Activated CD4-positive, alpha-beta T cell treated with anti-CD3 and anti-CD28 coated beads, Interleukin-2, amount 50 U/mL, for 48 hours (primary cell): ENCODE results near the gene ZBTB43.

Experiments
- DNase-seq, 2 experiments: peaks; one replicate each; pipeline ENCODE4 v3.0.0-alpha.2; 2020

The ZBTB43 gene

DNA sequence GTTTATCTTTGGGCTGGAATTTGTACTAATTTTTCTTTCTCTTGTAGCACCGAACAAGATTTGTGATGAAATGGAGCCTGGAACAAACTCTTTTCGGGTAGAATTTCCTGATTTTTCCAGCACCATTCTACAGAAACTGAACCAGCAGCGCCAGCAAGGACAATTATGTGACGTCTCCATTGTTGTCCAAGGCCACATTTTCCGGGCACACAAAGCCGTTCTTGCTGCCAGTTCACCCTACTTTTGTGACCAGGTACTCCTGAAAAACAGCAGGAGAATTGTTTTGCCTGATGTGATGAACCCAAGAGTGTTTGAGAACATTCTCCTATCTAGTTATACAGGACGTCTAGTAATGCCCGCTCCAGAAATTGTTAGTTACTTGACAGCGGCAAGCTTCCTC is 27.6 kb downstream of the ZBTB43 start:
- no peak for DNase-seq

- DNase-seq = no peak
Measured at GRCh38 chr9:126833020-126833419, 28.2 kb downstream of the ZBTB43 start.

DNA sequence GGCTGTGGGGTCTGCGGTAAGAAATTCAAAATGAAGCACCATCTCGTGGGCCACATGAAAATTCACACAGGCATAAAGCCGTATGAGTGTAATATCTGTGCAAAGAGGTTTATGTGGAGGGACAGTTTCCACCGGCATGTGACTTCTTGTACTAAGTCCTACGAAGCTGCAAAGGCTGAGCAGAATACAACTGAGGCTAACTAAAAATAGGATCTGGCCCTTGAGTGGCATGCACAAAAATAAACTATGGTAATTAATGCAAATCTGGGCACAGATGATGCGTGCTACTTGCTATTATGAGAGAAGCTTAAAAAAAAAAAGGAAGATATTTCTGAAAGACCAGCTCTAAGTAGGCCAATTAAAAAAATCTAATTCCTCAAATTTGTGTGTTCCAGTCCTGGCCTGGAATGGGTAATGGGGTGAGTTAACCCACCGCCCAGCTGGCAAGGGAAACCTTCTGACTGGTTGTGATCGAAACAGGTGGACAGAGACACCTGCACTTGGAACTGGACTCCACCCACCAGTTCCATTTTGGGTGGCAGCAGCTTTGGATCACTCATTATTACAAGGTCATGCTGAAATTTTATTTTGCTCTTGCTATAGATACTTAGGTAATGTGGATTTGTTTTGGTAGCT is 29.0 kb downstream of the ZBTB43 start:
- DNase-seq = no peak

- DNase-seq = no peak
Measured at GRCh38 chr9:126834672-126835071, 29.8 kb downstream of the ZBTB43 start.

GRCh38 chr9:126836216-126836615 is 31.4 kb downstream of the ZBTB43 start:
- DNase-seq = no peak

GRCh38 chr9:126838055-126838811 is 33.4 kb downstream of the ZBTB43 start:
- no peak for DNase-seq

GRCh38 chr9:126838895-126839294 is 34.1 kb downstream of the ZBTB43 start:
- DNase-seq = no peak

GRCh38 chr9:126839301-126839700 is 34.5 kb downstream of the ZBTB43 start:
- no peak for DNase-seq

DNA sequence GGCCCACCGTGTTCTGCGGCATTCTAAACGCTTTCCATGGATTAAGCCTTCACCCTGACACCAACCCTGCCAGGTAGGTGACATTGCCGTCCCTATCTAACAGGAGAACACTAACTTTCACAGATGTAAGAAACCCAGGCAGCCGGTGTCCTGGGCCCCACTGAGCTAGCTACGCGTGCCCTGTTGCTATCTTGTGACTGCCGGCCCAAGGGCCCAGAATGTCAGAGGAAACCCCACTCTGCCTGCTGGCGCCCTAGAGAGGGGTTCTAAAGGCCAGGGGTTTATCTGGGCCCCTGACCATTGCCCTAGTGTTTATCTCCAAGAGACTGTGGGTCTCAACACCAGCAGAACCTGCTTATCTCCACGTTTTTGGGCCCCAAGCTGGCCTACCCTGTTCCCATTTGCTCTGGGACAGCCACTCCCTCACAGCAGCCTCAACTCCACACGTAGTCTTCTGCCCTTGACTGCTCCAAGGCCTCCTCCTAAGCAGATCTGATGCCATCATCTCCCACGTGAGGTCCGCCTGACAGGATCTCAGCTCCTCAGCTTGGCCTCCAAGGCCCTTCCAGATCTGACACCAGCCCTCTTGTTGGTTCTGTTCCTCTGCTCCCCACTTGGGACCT is 37.5 kb downstream of the ZBTB43 start:
- no peak for DNase-seq

DNA sequence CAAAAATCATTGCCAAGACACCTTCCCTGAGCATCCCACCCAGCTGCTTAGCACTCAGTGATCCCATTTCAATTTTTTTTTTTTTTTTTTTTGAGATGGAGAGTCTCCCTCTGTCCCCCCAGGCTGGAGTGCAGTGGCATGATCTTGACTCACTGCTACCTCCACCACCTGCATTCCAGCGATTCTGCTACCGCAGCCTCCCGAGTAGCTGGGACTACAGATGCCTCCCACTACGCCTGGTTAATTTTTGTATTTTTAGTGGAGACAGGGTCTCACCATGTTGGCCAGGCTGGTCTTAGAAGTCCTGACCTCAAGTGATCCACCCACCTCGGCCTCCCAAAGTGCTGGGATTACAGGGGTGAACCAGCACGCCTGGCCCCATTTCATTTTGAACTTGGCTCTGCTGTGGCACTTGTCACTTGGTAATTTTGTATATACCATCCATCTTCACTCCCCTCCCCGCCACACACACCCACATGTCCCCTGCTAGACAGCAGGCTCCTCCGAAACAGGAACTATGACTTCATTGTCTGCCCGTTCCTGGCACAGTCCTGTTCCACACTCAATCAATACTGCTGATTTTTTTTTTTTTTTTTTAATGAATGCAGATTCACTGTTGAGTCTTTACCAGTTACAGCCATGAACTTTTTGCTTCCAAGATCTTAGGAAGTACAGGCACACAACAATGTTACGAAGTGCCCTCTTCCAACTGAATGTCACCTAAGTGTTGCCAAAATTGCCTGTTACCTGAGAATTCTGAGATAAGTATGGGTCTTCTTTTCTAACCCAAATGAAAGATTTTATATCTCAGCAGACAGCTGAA is 38.3 kb downstream of the ZBTB43 start:
- DNase-seq = no peak

DNA sequence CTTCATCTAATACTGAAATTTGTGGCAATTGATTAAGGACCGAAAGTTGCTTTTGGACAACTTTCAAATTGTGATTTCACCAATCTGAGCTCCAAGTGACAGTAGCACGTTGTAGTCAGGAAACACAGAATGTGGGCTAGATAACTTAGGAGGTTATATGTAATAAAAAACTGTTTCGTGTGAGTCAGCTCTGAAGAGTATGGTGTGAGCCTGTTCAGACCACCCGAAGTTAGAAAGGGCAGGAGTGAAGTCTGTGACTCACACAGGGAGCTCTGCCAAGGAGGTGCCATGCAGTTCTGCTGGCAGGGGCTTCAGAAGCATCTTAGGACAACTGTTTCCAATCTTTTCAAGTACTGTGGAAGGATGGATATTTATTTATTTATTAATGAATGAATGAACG is 39.2 kb downstream of the ZBTB43 start:
- no peak for DNase-seq

DNA sequence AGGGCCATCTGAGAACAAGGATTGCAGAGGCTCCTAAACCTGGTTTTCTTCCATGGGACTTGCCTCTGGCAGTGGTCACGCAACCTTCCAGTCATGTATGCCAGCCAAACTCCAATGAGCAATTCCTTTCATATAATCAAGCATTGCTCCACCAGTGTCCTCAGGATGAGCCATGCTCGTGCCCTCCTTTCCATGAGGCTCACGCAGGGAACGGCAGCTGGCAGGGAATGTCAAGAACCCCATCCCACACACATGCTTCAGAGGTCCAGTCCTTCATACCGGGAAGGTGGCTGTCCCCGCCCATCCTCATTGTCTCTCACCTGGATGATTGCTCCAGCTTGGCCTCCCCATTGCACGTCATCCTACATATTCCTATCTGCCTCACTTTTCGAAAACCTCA is 42.2 kb downstream of the ZBTB43 start:
- no peak for DNase-seq

DNA sequence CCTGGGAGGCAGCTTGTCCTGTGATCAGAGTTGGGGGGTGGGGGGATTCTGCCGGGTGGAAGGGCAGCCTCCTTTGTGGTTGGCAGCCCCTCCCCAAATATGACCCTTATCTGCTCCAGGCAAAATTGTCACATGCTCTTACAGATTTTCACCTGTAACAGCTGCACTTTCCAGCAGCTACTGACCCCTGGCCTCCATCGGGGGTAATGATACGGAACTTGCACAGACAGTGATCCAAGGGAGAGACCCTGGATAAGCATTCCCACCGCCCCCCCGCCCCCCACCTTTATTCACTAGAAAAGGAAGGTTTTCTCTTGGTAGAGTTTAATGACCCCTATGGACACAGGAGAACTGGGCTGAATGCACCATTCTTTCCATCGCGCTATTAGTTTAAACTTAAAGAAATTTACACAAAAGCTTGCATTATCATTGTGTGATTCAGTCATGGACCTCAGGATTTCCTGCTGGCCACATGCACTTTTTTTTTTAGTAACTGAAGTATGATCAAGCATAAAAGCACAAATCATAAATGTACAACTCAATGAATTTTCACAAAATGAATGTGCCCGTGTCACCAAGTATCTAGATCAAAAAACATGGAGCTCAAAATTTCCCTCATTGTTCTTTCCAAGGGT is 44.9 kb downstream of the ZBTB43 start:
- no peak for DNase-seq

DNA sequence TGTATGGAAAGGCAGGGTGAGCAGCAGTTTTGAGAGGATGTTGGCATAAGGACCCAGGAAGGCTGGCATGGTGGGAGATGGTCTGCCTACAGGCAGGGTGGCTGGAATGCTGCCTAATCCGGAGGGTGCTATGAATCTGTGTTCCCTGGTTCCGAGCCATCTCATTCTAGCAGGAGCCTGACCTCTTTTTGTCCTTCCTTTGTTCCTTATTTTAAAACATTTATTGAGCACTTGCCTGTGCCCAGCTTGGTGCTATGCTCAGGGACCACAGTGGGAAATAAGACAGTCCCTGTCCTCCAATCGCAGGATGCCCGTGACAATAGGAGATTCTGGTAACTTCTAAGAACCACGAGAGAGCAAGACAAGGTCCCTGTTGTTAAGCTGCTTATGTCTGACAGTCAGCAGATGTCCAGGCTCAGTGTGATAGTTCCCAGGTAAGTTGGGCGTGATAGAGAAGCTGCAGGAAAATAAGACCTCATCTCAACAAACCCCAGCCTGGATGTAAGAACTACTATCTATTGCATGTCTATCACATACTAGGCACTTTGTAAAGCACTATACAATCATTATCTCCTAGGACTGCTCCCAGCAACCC is 46.5 kb downstream of the ZBTB43 start:
- no peak for DNase-seq

GRCh38 chr9:126852086-126852688 is 47.3 kb downstream of the ZBTB43 start:
- no peak for DNase-seq

- DNase-seq = no peak
Measured at GRCh38 chr9:126853667-126854066, 48.8 kb downstream of the ZBTB43 start.

DNA sequence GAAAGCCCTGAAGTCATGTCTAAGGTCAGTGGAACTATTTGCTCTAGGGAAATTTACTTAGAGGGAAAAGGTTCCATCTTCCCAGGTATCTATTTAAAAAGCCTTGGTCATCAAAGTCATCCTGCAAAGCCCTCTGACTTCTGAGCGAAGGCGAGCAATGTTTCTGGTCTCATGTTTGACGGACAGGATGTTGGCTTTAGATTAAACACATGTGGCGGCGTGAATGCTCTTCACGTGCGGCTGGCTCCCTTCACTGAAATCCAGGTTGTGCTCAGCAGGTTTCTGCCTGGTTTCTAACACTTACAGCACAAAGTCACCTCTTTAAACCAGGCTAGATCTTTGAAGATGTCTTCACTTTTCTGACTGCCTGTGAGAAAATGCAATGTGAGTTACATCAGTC is 49.9 kb downstream of the ZBTB43 start:
- no peak for DNase-seq

DNA sequence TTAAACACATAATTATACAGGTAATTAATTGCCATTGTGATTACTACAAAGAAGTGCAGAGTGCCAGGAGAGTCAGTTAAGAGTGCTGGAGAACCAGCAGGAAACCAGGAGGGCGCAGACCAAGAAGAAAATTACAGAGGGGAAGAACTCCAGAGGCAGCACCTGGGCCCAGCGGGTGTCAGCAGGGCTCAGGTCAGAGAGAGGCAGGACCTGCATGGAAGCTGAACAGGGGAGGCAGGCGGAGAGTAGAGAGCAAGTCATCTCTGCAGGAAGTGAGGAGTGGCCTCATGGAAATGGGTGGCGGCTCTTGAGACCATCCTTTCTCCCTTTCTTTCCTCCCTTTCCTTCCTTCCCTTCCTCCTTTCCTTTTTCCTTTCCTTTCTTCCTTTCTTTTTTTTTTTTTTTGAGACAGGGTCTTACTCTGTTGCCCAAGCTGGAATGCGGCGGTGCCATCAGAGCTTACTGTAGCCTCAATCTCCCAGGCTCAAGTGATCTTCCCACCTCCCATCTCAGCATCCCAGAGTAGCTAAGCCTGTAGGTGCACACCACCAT is 51.6 kb downstream of the ZBTB43 start:
- DNase-seq = no peak

DNA sequence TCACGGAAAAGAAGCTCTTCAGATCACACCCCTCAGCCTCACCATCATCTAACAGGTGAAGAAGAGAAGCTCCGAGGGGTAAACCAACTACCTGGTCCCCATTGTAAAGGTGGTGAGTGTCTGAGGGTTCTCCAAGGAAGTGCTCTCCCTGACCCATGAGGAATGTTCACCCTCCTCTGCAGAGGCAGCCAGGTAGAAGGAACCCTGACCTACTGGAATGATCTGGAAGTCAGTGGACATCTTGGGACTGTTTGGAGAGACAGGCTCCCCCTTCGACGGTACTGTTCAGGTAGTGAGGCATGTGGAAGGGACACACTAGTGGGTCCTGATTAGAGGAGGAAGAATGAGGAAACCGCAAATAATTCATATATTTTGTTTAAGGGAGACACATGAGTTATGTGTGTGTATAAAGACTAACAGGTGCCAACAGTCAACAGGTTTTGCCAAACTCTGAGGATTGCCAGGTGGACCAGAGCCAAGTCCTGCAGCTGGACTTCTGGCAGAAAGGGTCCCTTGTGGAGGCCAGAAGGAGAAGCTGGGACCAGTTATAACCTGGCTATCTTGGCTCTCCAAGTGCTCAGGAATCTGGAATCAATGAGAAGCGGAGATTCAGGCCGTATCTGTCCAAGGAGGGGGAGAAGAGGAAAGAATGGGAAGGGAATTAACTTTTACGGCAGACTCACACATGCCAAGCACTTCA is 52.6 kb downstream of the ZBTB43 start:
- DNase-seq = no peak

- no peak for DNase-seq
Measured at GRCh38 chr9:126859111-126859510, 54.3 kb downstream of the ZBTB43 start.
